Spleen (tissue), 7 donors: ENCODE data around the gene TMEM198.

Source experiments
- CTCF ChIP-seq, 11 experiments: fragments of 200-600 bp in 7 of 11; fragments of 450-650 bp in 4 of 11; sonication (generic) in 4 of 11; IDR thresholded peaks in 8 of 11; conservative IDR thresholded peaks in 3 of 11; 1 replicate in 7 of 11; 2 replicates in 4 of 11; pipeline versions ENCODE4 v1.4.0 to v1.8.0; 2016 to 2021; ENCODE audit warnings: antibody characterized with exemption in 11 of 11, inconsistent platforms in 4 of 11, mild to moderate bottlenecking in 1 of 11
- POLR2A ChIP-seq, 3 donors: fragments of 450-650 bp; IDR thresholded peaks; one replicate each; pipeline ENCODE4 v1.5.1; 2017; ENCODE audit warnings: antibody characterized with exemption in 3 of 3, mild to moderate bottlenecking in 1 of 3
- donor health status: DM: no; HTN: no; CAD: no; lungs with moderate emphysema.
- donor health status: DM: no; HTN: no; CAD: no.
- donor health status: DM: no; HTN: no; CAD: no.

- TF ChIP-seq CTCF (IDR thresholded peaks at IDR 0.05 in 8 of 11, conservative IDR thresholded peaks at IDR 0.05 in 3 of 11) = no peak
- TF ChIP-seq POLR2A (IDR thresholded peaks at IDR 0.05) = no peak
These were observed 30.9 kb downstream of the TMEM198 start for GRCh38 chr2:219574484-219575311.
